WTC11 (cell line): ENCODE measurements around the gene ZNF516. TPM values are rescaled to one million over a fixed set of nuclear protein-coding genes. Genes with fewer than 3 reads are reported as not detected.

Source experiments
- ATAC-seq: fragments of 200-7000 bp; cut with Tn5 transposase; 2 replicates; pipeline ENCODE4 v1.10.0; 2021; ENCODE audit warnings: mild to moderate bottlenecking, moderate library complexity
- CTCF ChIA-PET: fragments of 300-600 bp; sonication (Branson Sonifier 250); formaldehyde crosslinking; loops from one replicate; lab custom pipeline; 2021; ENCODE audit warnings: antibody characterized with exemption; lab: Charles Lee
- POLR2A ChIA-PET: fragments of 350-600 bp; sonication (Branson Sonifier 250); formaldehyde crosslinking; loops from one replicate; lab custom pipeline; 2021; ENCODE audit warnings: antibody characterized with exemption; lab: Charles Lee
- DNase-seq: peaks from one replicate; pipeline ENCODE4 v3.0.0; 2021; ENCODE audit warnings: low spot score
- H3K27ac Mint-ChIP-seq: 2 replicates; pipeline ENCODE4 v1.8.0; 2021; ENCODE audit warnings: mixed read lengths
- H3K27me3 Mint-ChIP-seq: 2 replicates; pipeline ENCODE4 v1.8.0; 2021; ENCODE audit warnings: low read depth, mild to moderate bottlenecking, moderate library complexity, mixed read lengths
- H3K36me3 Mint-ChIP-seq: 2 replicates; pipeline ENCODE4 v1.8.0; 2021; ENCODE audit warnings: mixed read lengths
- H3K4me1 Mint-ChIP-seq: 2 replicates; pipeline ENCODE4 v1.8.0; 2022; ENCODE audit warnings: mixed read lengths
- H3K4me3 Mint-ChIP-seq: 2 replicates; pipeline ENCODE4 v1.8.0; 2021; ENCODE audit warnings: mild to moderate bottlenecking, moderate library complexity, mixed read lengths
- H3K9me3 Mint-ChIP-seq: 2 replicates; pipeline ENCODE4 v1.8.0; 2021; ENCODE audit warnings: mixed read lengths
- ATF1 ChIP-seq: sonication (generic); formaldehyde crosslinking; IDR thresholded peaks from 2 replicates; pipeline ENCODE4 v1.8.1; 2023; ENCODE audit warnings: mild to moderate bottlenecking, moderate library complexity, missing genetic modification reagents
- CREM ChIP-seq: sonication (generic); formaldehyde crosslinking; IDR thresholded peaks from 2 replicates; pipeline ENCODE4 v1.8.1; 2022; ENCODE audit warnings: mild to moderate bottlenecking, missing genetic modification reagents, moderate library complexity
- ELF4 ChIP-seq: sonication (generic); formaldehyde crosslinking; IDR thresholded peaks from 2 replicates; pipeline ENCODE4 v1.8.1; 2022; ENCODE audit warnings: low read depth, mild to moderate bottlenecking, moderate library complexity, missing genetic modification reagents
- ETV6 ChIP-seq: sonication (generic); formaldehyde crosslinking; IDR thresholded peaks from 2 replicates; pipeline ENCODE4 v1.8.1; 2022; ENCODE audit warnings: mild to moderate bottlenecking, missing genetic modification reagents
- FOXP1 ChIP-seq: sonication (generic); formaldehyde crosslinking; IDR thresholded peaks from 2 replicates; pipeline ENCODE4 v1.8.0; 2022; ENCODE audit warnings: missing genetic modification reagents, mild to moderate bottlenecking, moderate library complexity, borderline replicate concordance
- GRHL2 ChIP-seq: fragments of 250-450 bp; sonication (Bioruptor Pico); IDR thresholded peaks from 2 replicates; pipeline ENCODE4 v1.8.0; 2022; ENCODE audit warnings: mild to moderate bottlenecking, moderate library complexity; ENCODE audit not compliant: insufficient replicate concordance, severe bottlenecking
- HMGA2 ChIP-seq: fragments of 250-450 bp; sonication (Bioruptor Pico); IDR thresholded peaks from 2 replicates; pipeline ENCODE4 v1.4.0; 2021; ENCODE audit warnings: mild to moderate bottlenecking, moderate library complexity
- MXD4 ChIP-seq: fragments of 250-450 bp; sonication (Bioruptor Pico); IDR thresholded peaks from 2 replicates; pipeline ENCODE4 v1.8.0; 2021; ENCODE audit warnings: mild to moderate bottlenecking, moderate library complexity, borderline replicate concordance
- RELA ChIP-seq: sonication (generic); formaldehyde crosslinking; IDR thresholded peaks from 2 replicates; pipeline ENCODE4 v1.8.1; 2022; ENCODE audit warnings: missing genetic modification reagents, mild to moderate bottlenecking, borderline replicate concordance
- SMAD4 ChIP-seq: sonication (generic); formaldehyde crosslinking; IDR thresholded peaks from 2 replicates; pipeline ENCODE4 v1.8.0; 2022; ENCODE audit warnings: mild to moderate bottlenecking, missing genetic modification reagents
- SP1 ChIP-seq: sonication (generic); formaldehyde crosslinking; conservative IDR thresholded peaks from 2 replicates; pipeline ENCODE4 v1.8.1; 2022; ENCODE audit warnings: missing genetic modification reagents
- TEAD4 ChIP-seq: sonication (generic); formaldehyde crosslinking; IDR thresholded peaks from 2 replicates; pipeline ENCODE4 v1.8.0; 2022; ENCODE audit warnings: mild to moderate bottlenecking, missing genetic modification reagents
- ZNF416 ChIP-seq: fragments of 250-450 bp; sonication (Bioruptor Pico); IDR thresholded peaks from 2 replicates; pipeline ENCODE4 v1.9.0; 2021; ENCODE audit warnings: mild to moderate bottlenecking, inconsistent platforms
- total RNA-seq: library from RNA; stranded (reverse); gene quantifications from 3 replicates; pipeline ENCODE4 v1.2.3, GENCODE V29; 2021
- TF ChIP-seq, protein P1 (sequence below): fragments of 200-600 bp; IDR thresholded peaks from 2 replicates; pipeline ENCODE4 v1.8.0; 2022; ENCODE audit warnings: antibody characterized with exemption
- TF ChIP-seq, protein P2 (sequence below): sonication (generic); formaldehyde crosslinking; IDR thresholded peaks from 2 replicates; pipeline ENCODE4 v1.8.1; 2022; ENCODE audit warnings: missing genetic modification reagents, borderline replicate concordance
- TF ChIP-seq, protein P3 (sequence below): sonication (generic); formaldehyde crosslinking; conservative IDR thresholded peaks from 2 replicates; pipeline ENCODE4 v1.8.1; 2023; ENCODE audit warnings: mild to moderate bottlenecking, low read depth, missing genetic modification reagents, moderate library complexity
- TF ChIP-seq, protein P4 (sequence below): sonication (generic); formaldehyde crosslinking; conservative IDR thresholded peaks from 2 replicates; pipeline ENCODE4 v1.8.1; 2022; ENCODE audit warnings: mild to moderate bottlenecking, missing genetic modification reagents
- TF ChIP-seq, protein P5 (sequence below): sonication (generic); formaldehyde crosslinking; IDR thresholded peaks from 2 replicates; pipeline ENCODE4 v1.8.1; 2023; ENCODE audit warnings: mild to moderate bottlenecking, missing genetic modification reagents, moderate library complexity
- TF ChIP-seq, protein P6 (sequence below): sonication (generic); formaldehyde crosslinking; IDR thresholded peaks from 2 replicates; pipeline ENCODE4 v1.8.1; 2022; ENCODE audit warnings: mild to moderate bottlenecking, moderate library complexity, missing genetic modification reagents
- TF ChIP-seq, protein P7 (sequence below): fragments of 250-450 bp; sonication (Bioruptor Pico); IDR thresholded peaks from 2 replicates; pipeline ENCODE4 v1.9.0; 2021; ENCODE audit warnings: mild to moderate bottlenecking
- TF ChIP-seq, protein P8 (sequence below): sonication (generic); formaldehyde crosslinking; IDR thresholded peaks from 2 replicates; pipeline ENCODE4 v1.8.1; 2023; ENCODE audit warnings: mild to moderate bottlenecking, moderate library complexity, missing genetic modification reagents

ZNF516 gene
- total RNA-seq, 1 experiment from 2014 or later = 58.6 TPM

DNA sequence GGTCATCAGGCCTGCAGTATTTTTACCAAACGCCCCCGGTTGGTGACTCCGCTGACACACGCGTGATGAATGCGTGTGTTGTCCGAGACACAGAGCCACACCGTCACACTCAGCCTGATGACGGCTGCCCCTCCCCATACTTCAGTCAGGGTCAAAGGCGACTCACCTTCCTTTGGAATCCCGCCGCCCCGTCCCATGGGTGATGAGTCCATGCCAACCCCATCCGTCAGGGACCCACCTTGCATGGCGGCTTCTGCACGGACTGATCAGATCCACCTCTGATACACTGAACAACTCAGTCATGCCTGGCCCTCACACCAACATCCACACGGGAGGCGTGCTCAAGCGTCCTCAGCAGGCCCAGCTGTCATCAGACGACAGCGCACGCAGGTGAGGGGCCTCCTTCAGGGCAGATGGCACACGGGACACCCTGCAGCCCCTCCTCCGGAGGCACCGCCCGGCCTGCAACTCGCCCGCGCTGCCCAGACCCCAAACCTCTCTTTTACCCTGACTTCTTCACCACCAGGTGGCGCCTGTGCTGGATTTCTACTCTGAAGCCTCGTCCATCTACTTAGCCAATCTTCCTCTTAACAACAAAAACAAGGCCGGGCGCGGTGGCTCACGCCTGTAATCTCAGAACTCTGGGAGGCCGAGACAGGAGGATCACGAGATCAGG is 89.2 kb downstream of the ZNF516 start:
- POLR2A ChIA-PET = no interaction called here
- no peak for TF ChIP-seq TEAD4 (CRISPR knock-in tag)
- no peak for TF ChIP-seq ATF1 (CRISPR knock-in tag)
- TF ChIP-seq, protein P1, sequence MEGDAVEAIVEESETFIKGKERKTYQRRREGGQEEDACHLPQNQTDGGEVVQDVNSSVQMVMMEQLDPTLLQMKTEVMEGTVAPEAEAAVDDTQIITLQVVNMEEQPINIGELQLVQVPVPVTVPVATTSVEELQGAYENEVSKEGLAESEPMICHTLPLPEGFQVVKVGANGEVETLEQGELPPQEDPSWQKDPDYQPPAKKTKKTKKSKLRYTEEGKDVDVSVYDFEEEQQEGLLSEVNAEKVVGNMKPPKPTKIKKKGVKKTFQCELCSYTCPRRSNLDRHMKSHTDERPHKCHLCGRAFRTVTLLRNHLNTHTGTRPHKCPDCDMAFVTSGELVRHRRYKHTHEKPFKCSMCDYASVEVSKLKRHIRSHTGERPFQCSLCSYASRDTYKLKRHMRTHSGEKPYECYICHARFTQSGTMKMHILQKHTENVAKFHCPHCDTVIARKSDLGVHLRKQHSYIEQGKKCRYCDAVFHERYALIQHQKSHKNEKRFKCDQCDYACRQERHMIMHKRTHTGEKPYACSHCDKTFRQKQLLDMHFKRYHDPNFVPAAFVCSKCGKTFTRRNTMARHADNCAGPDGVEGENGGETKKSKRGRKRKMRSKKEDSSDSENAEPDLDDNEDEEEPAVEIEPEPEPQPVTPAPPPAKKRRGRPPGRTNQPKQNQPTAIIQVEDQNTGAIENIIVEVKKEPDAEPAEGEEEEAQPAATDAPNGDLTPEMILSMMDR = peak; percentile 36; the same call in 1 of the 2 replicates
- TF ChIP-seq SP1 (CRISPR knock-in tag) = no peak
- TF ChIP-seq HMGA2 = no peak
- TF ChIP-seq, protein P2, sequence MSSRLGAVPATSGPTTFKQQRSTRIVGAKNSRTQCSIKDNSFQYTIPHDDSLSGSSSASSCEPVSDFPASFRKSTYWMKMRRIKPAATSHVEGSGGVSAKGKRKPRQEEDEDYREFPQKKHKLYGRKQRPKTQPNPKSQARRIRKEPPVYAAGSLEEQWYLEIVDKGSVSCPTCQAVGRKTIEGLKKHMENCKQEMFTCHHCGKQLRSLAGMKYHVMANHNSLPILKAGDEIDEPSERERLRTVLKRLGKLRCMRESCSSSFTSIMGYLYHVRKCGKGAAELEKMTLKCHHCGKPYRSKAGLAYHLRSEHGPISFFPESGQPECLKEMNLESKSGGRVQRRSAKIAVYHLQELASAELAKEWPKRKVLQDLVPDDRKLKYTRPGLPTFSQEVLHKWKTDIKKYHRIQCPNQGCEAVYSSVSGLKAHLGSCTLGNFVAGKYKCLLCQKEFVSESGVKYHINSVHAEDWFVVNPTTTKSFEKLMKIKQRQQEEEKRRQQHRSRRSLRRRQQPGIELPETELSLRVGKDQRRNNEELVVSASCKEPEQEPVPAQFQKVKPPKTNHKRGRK (CRISPR knock-in tag) = no peak
- peaks cover 13% of the 10 kb centered on the region; the same call in 1 of the 2 replicates for H3K36me3 Mint-ChIP-seq
- ATAC-seq (peak; percentile 91), DNase-seq (peak; percentile 60)
- H3K4me3 Mint-ChIP-seq = no peak overlapping the region
- H3K27ac Mint-ChIP-seq = peak overlapping the region; percentile 23
- CTCF ChIA-PET = interaction anchor here (0.8 kb wide), 1 partner anchor 30 kb away, joined by 3 read pairs; no protein-coding TSS in a partner anchor
- no peaks in the 10 kb centered on the region; the same call in 1 of the 2 replicates for H3K27me3 Mint-ChIP-seq
- H3K9me3 Mint-ChIP-seq = peaks cover 8% of the 10 kb centered on the region
- H3K4me1 Mint-ChIP-seq = no peaks in the 10 kb centered on the region

DNA sequence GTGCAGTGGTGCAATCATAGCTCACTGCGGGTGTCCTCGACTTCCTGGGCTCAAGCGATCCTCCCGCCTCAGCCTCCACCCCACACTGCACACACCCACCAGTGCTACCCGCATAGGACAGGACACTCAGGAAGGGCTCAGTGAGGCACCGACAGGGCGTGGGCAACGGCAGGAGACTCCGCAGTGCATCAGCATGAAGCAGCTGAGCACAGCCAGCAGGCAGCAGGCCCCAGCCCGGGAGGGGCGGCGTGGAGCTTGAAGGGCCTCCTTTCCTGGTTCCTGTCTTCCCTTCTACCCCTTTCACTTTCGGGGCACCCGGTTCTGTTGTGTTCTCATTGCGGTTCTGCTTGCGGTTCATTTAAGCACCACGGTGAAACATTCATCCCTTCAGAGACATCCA is 89.8 kb downstream of the ZNF516 start:
- Mint-ChIP-seq H3K4me3 (no peak overlapping the region), H3K27ac (peak overlapping the region; percentile 23; the same call in 1 of the 2 replicates), H3K36me3 (peaks cover 8% of the 10 kb centered on the region; the same call in 1 of the 2 replicates), H3K9me3 (peaks cover 8% of the 10 kb centered on the region), H3K27me3 (no peaks in the 10 kb centered on the region; the same call in 1 of the 2 replicates), H3K4me1 (no peaks in the 10 kb centered on the region)
- POLR2A ChIA-PET = no interaction called here
- CTCF ChIA-PET = interaction anchor here (0.8 kb wide), 1 partner anchor 31 kb away, joined by 3 read pairs; no protein-coding TSS in a partner anchor
- no peak for DNase-seq
- no peak for ATAC-seq
- TF ChIP-seq ELF4 (CRISPR knock-in tag) (no peak), ZNF416 (no peak), ETV6 (CRISPR knock-in tag) (no peak), MXD4 (no peak), HMGA2 (no peak), GRHL2 (CRISPR knock-in tag) (no peak), CREM (no peak), SMAD4 (CRISPR knock-in tag) (no peak), RELA (CRISPR knock-in tag) (no peak), FOXP1 (CRISPR knock-in tag) (no peak)
- TF ChIP-seq, protein P3, sequence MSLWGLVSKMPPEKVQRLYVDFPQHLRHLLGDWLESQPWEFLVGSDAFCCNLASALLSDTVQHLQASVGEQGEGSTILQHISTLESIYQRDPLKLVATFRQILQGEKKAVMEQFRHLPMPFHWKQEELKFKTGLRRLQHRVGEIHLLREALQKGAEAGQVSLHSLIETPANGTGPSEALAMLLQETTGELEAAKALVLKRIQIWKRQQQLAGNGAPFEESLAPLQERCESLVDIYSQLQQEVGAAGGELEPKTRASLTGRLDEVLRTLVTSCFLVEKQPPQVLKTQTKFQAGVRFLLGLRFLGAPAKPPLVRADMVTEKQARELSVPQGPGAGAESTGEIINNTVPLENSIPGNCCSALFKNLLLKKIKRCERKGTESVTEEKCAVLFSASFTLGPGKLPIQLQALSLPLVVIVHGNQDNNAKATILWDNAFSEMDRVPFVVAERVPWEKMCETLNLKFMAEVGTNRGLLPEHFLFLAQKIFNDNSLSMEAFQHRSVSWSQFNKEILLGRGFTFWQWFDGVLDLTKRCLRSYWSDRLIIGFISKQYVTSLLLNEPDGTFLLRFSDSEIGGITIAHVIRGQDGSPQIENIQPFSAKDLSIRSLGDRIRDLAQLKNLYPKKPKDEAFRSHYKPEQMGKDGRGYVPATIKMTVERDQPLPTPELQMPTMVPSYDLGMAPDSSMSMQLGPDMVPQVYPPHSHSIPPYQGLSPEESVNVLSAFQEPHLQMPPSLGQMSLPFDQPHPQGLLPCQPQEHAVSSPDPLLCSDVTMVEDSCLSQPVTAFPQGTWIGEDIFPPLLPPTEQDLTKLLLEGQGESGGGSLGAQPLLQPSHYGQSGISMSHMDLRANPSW = no peak
- TF ChIP-seq, protein P4, sequence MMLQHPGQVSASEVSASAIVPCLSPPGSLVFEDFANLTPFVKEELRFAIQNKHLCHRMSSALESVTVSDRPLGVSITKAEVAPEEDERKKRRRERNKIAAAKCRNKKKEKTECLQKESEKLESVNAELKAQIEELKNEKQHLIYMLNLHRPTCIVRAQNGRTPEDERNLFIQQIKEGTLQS (CRISPR knock-in tag) = no peak
- TF ChIP-seq, protein P5, sequence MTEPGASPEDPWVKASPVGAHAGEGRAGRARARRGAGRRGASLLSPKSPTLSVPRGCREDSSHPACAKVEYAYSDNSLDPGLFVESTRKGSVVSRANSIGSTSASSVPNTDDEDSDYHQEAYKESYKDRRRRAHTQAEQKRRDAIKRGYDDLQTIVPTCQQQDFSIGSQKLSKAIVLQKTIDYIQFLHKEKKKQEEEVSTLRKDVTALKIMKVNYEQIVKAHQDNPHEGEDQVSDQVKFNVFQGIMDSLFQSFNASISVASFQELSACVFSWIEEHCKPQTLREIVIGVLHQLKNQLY (CRISPR knock-in tag) = no peak
- TF ChIP-seq, protein P6, sequence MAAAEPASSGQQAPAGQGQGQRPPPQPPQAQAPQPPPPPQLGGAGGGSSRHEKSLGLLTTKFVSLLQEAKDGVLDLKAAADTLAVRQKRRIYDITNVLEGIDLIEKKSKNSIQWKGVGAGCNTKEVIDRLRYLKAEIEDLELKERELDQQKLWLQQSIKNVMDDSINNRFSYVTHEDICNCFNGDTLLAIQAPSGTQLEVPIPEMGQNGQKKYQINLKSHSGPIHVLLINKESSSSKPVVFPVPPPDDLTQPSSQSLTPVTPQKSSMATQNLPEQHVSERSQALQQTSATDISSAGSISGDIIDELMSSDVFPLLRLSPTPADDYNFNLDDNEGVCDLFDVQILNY (CRISPR knock-in tag) = no peak
- TF ChIP-seq, protein P7, sequence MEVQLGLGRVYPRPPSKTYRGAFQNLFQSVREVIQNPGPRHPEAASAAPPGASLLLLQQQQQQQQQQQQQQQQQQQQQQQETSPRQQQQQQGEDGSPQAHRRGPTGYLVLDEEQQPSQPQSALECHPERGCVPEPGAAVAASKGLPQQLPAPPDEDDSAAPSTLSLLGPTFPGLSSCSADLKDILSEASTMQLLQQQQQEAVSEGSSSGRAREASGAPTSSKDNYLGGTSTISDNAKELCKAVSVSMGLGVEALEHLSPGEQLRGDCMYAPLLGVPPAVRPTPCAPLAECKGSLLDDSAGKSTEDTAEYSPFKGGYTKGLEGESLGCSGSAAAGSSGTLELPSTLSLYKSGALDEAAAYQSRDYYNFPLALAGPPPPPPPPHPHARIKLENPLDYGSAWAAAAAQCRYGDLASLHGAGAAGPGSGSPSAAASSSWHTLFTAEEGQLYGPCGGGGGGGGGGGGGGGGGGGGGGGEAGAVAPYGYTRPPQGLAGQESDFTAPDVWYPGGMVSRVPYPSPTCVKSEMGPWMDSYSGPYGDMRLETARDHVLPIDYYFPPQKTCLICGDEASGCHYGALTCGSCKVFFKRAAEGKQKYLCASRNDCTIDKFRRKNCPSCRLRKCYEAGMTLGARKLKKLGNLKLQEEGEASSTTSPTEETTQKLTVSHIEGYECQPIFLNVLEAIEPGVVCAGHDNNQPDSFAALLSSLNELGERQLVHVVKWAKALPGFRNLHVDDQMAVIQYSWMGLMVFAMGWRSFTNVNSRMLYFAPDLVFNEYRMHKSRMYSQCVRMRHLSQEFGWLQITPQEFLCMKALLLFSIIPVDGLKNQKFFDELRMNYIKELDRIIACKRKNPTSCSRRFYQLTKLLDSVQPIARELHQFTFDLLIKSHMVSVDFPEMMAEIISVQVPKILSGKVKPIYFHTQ (CRISPR knock-in tag) = no peak
- TF ChIP-seq, protein P8, sequence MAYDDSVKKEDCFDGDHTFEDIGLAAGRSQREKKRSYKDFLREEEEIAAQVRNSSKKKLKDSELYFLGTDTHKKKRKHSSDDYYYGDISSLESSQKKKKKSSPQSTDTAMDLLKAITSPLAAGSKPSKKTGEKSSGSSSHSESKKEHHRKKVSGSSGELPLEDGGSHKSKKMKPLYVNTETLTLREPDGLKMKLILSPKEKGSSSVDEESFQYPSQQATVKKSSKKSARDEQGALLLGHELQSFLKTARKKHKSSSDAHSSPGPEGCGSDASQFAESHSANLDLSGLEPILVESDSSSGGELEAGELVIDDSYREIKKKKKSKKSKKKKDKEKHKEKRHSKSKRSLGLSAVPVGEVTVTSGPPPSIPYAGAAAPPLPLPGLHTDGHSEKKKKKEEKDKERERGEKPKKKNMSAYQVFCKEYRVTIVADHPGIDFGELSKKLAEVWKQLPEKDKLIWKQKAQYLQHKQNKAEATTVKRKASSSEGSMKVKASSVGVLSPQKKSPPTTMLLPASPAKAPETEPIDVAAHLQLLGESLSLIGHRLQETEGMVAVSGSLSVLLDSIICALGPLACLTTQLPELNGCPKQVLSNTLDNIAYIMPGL (CRISPR knock-in tag) = no peak
